ENCODE results near the gene SLC16A5. TPM values are rescaled to one million over a fixed set of nuclear protein-coding genes. Genes with fewer than 3 reads are reported as not detected.

SLC16A5 gene
- total RNA-seq, 1 experiment from 2014 or later = 33.8 TPM

DNA sequence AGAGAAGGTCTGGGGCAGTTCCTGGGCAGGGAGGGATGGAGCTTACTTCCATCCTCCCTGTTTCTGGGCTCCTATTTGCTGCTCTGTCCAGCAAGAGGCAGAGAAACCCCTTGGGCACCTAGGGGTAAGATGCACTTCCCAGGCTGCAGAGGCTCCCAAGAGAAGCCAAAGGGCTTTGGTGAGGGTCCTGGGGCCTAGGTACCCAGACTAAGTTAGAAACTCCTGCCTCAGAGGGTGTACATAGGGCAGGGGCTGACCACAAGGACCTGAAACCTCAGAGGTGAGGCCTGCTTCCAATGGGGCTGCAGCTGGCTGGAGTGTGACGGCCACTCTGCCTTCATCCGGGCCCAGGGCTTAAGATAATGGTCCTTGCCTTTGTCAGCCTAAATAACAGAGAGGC, 20.4 kb downstream of the SLC16A5 start:
- H3K9me3 Mint-ChIP-seq (ENCODE audit: unreplicated experiment) = no peaks in the 10 kb centered on the region
- H3K4me1 ChIP-seq = no peaks in the 10 kb centered on the region
- no TSS peak for BruUV-seq (replicated peaks)
- POLR2A ChIA-PET = no interaction called here
- TF ChIP-seq, protein P1, sequence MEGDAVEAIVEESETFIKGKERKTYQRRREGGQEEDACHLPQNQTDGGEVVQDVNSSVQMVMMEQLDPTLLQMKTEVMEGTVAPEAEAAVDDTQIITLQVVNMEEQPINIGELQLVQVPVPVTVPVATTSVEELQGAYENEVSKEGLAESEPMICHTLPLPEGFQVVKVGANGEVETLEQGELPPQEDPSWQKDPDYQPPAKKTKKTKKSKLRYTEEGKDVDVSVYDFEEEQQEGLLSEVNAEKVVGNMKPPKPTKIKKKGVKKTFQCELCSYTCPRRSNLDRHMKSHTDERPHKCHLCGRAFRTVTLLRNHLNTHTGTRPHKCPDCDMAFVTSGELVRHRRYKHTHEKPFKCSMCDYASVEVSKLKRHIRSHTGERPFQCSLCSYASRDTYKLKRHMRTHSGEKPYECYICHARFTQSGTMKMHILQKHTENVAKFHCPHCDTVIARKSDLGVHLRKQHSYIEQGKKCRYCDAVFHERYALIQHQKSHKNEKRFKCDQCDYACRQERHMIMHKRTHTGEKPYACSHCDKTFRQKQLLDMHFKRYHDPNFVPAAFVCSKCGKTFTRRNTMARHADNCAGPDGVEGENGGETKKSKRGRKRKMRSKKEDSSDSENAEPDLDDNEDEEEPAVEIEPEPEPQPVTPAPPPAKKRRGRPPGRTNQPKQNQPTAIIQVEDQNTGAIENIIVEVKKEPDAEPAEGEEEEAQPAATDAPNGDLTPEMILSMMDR (IDR thresholded peaks at IDR 0.05; ENCODE audit: insufficient read depth in 1 of 2, low read depth in 1 of 2, low read length in 1 of 2, severe bottlenecking in 1 of 2, unreplicated experiment in 1 of 2) = no peak
- H3K4me1 Mint-ChIP-seq (ENCODE audit: low read depth, unreplicated experiment) = peaks cover 13% of the 10 kb centered on the region
- no peak for DNase-seq
- H3K36me3 Mint-ChIP-seq (ENCODE audit: insufficient read depth, unreplicated experiment) = peaks cover 34% of the 10 kb centered on the region
- H3K27me3 ChIP-seq (replicated peaks; ENCODE audit: control insufficient read depth, insufficient read depth, low read length) = no peaks in the 10 kb centered on the region
- H3K4me3 ChIP-seq (ENCODE audit: low read depth, low read length) = no peak overlapping the region
- no peaks in the 10 kb centered on the region for H3K9me3 ChIP-seq
- intact Hi-C loops (cut with micrococcal nuclease; ENCODE audit: unreplicated experiment) = loop anchor here (2.0 to 5.0 kb wide), 2 partner anchors 15 to 41 kb away; no protein-coding TSS in a partner anchor
- H3K27ac Mint-ChIP-seq (ENCODE audit: unreplicated experiment) = peak overlapping the region; percentile 4
- H3K4me3 Mint-ChIP-seq (ENCODE audit: unreplicated experiment) = peak overlapping the region; percentile 86
- CTCF ChIA-PET = interaction anchor here (0.5 to 0.7 kb wide), 2 partner anchors 37 to 41 kb away, joined by 3 to 4 read pairs; no protein-coding TSS in a partner anchor
- H3K27me3 Mint-ChIP-seq (ENCODE audit: insufficient read depth, unreplicated experiment) = no peaks in the 10 kb centered on the region
- H3K36me3 ChIP-seq (ENCODE audit: control insufficient read depth, insufficient read depth, low read length) = no peaks in the 10 kb centered on the region

DNA sequence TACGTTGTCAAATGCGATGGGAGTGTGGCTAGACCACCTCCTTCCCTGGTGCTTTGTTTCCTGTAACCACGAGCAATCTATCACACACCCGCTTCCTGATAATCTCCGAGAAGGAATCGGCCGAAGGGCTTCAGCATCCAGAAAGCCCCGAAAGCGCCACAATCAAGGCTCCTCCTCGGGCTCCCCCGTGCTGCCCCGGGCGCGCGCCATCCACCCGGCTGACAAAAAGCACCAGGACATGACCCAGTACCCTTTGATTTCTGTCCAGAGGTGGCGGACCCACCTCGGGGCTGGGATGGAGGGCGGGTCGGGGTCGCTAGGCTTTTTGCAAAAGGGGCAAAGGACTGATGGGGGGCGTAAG, 21.3 kb downstream of the SLC16A5 start:
- Histone ChIP-seq H3K27me3 (replicated peaks; ENCODE audit: control insufficient read depth, insufficient read depth, low read length) (no peaks in the 10 kb centered on the region), H3K4me1 (peaks cover 5% of the 10 kb centered on the region), H3K36me3 (ENCODE audit: control insufficient read depth, insufficient read depth, low read length) (no peaks in the 10 kb centered on the region), H3K4me3 (ENCODE audit: low read depth, low read length) (peak overlapping the region; percentile 66), H3K9me3 (no peaks in the 10 kb centered on the region)
- POLR2A ChIA-PET = interaction anchor here (0.6 to 1.3 kb wide), 10 partner anchors 10 to 1030 kb away, joined by 3 to 9 read pairs (median 4); partner anchors contain the start of gene SLC16A5
- intact Hi-C loops (cut with micrococcal nuclease; ENCODE audit: unreplicated experiment) = loop anchor here (2.0 to 5.0 kb wide), 2 partner anchors 16 to 42 kb away; no protein-coding TSS in a partner anchor
- CTCF ChIA-PET = interaction anchor here (0.6 to 2.2 kb wide), 4 partner anchors 33 to 131 kb away, joined by 3 to 17 read pairs (median 4); no protein-coding TSS in a partner anchor
- TF ChIP-seq, protein P1 (IDR thresholded peaks at IDR 0.05; ENCODE audit: insufficient read depth in 1 of 2, low read depth in 1 of 2, low read length in 1 of 2, severe bottlenecking in 1 of 2, unreplicated experiment in 1 of 2) = no peak
- Mint-ChIP-seq H3K27ac (ENCODE audit: unreplicated experiment) (no peak overlapping the region), H3K36me3 (ENCODE audit: insufficient read depth, unreplicated experiment) (peaks cover 42% of the 10 kb centered on the region), H3K27me3 (ENCODE audit: insufficient read depth, unreplicated experiment) (no peaks in the 10 kb centered on the region), H3K9me3 (ENCODE audit: unreplicated experiment) (no peaks in the 10 kb centered on the region), H3K4me1 (ENCODE audit: low read depth, unreplicated experiment) (peaks cover 14% of the 10 kb centered on the region), H3K4me3 (ENCODE audit: unreplicated experiment) (peak overlapping the region; percentile 86)
- no TSS peak for BruUV-seq (replicated peaks)
- DNase-seq = no peak

DNA sequence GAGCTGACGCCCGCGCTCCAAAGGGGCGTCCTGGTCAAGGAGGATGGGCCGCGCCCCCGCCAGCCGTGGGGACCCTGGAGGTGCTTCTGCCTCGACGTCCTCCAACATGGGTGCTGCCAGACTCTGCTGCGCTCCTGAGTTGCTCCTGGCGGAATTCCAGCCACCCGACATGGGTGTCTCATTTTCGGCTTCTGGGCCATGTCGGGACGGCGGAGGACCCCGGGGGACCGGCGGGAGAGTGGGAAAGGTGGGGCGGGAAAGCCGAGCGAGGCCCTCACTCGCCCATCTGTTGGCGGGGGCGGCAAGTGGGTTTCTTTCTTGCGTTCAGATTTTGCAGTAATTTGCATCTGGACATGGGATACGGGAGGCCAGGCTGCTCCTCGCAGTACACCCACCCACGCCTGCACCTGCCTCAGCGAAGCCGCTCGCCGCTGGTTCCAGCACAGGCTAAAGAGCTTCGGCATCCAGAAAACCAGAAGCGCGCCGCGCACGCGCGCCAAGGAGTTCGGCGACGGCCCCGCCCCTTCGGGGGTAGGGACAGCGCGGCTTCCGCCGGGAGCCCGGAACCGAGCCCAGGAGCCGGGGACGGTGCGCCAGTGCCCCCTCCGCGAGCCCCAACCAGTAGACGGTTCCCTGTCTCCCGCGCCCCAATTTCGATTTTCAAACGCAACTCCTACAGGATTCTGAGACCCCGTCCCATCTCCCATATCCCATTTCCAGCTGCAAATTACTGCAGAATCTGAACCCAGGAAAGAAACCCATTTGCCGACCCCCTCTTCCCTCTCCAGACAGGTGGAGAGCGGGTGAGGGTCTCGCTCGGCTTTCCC, 21.9 kb downstream of the SLC16A5 start, which contains the start of gene ARMC7:
TSS of gene ARMC7 (plus strand) at position 563 of the 827 bp plus-strand sequence. CDS start 320 bp downstream, outside the sequence.
- CTCF ChIA-PET = interaction anchor here (0.6 to 2.2 kb wide), 7 partner anchors 21 to 131 kb away, joined by 3 to 17 read pairs (median 4); partner anchors contain the start of gene NT5C

More for the DNA sequence above, 21.9 kb downstream of the SLC16A5 start, which contains the start of gene ARMC7:
- peak within 1 kb of the TSS; percentile 86 for H3K4me3 Mint-ChIP-seq (ENCODE audit: unreplicated experiment)
- no peaks in the 10 kb centered on the region for H3K36me3 ChIP-seq (ENCODE audit: control insufficient read depth, insufficient read depth, low read length)
- no peaks in the 10 kb centered on the region for H3K27me3 Mint-ChIP-seq (ENCODE audit: insufficient read depth, unreplicated experiment)
- no peaks in the 10 kb centered on the region for H3K27me3 ChIP-seq (replicated peaks; ENCODE audit: control insufficient read depth, insufficient read depth, low read length)
- peak; percentile 92 to 95 for DNase-seq
- TF ChIP-seq, protein P1 (IDR thresholded peaks at IDR 0.05; ENCODE audit: insufficient read depth in 1 of 2, low read depth in 1 of 2, low read length in 1 of 2, severe bottlenecking in 1 of 2, unreplicated experiment in 1 of 2) = no peak
- peak within 1 kb of the TSS; percentile 66 for H3K4me3 ChIP-seq (ENCODE audit: low read depth, low read length)
- BruUV-seq (replicated peaks) = no TSS peak
- no peaks in the 10 kb centered on the region for H3K9me3 Mint-ChIP-seq (ENCODE audit: unreplicated experiment)
- POLR2A ChIA-PET = interaction anchor here (0.6 to 1.3 kb wide), 10 partner anchors 10 to 1029 kb away, joined by 3 to 9 read pairs (median 4); partner anchors contain the start of gene SLC16A5
- intact Hi-C loops (cut with micrococcal nuclease; ENCODE audit: unreplicated experiment) = loop anchor here (2.0 to 5.0 kb wide), 2 partner anchors 17 to 42 kb away; no protein-coding TSS in a partner anchor
- no peak within 1 kb of the TSS for H3K27ac Mint-ChIP-seq (ENCODE audit: unreplicated experiment)
- H3K36me3 Mint-ChIP-seq (ENCODE audit: insufficient read depth, unreplicated experiment) = peaks cover 46% of the 10 kb centered on the region
- H3K4me1 Mint-ChIP-seq (ENCODE audit: low read depth, unreplicated experiment) = peaks cover 19% of the 10 kb centered on the region
- no peaks in the 10 kb centered on the region for H3K9me3 ChIP-seq
- peaks cover 8% of the 10 kb centered on the region for H3K4me1 ChIP-seq

Measured in Caco-2 (cell line).